Panc1 (cell line): ENCODE measurements around the gene CLSTN2. TPM values are rescaled to one million over a fixed set of nuclear protein-coding genes. Genes with fewer than 3 reads are reported as not detected.

ENCODE experiments used
- ATAC-seq: fragments of 200-7000 bp; cut with Tn5 transposase; 2 replicates; pipeline ENCODE4 v1.9.1; 2020; ENCODE audit warnings: mild to moderate bottlenecking, moderate library complexity
- BruUV-seq: library from RNA; stranded (reverse); fragments of 400-500 nt; replicated peaks from 2 replicates; lab custom pipeline; 2021; lab: Mats Ljungman, UMichigan
- CTCF ChIA-PET: fragments of 300-600 bp; sonication (Branson Sonifier 250); formaldehyde crosslinking; loops from one replicate; lab custom pipeline; 2022; ENCODE audit warnings: antibody characterized with exemption; lab: Charles Lee
- POLR2A ChIA-PET: fragments of 300-600 bp; sonication (Branson Sonifier 250); formaldehyde crosslinking; loops from one replicate; lab custom pipeline; 2022; ENCODE audit warnings: antibody characterized with exemption; lab: Charles Lee
- DNase-seq: peaks from one replicate; pipeline ENCODE4 v3.0.0-alpha.2; 2010; ENCODE audit warnings: low read depth, low spot score
- H3K27ac ChIP-seq: 2 replicates; pipeline ENCODE4 v1.5.1; 2011; ENCODE audit warnings: mild to moderate bottlenecking, low read length, inconsistent platforms
- H3K27me3 ChIP-seq: fragments of 200-500 bp; sonication (Bioruptor generic); 2 replicates; pipeline ENCODE4 v1.6.0; 2014; ENCODE audit warnings: low read length, inconsistent platforms; ENCODE audit not compliant: control insufficient read depth, insufficient read depth
- H3K36me3 ChIP-seq: fragments of 200-500 bp; sonication (Bioruptor generic); 2 replicates; pipeline ENCODE4 v1.5.1; 2014; ENCODE audit warnings: inconsistent platforms, mild to moderate bottlenecking, low read length, moderate library complexity; ENCODE audit not compliant: control insufficient read depth, insufficient read depth
- H3K4me1 ChIP-seq: 2 replicates; pipeline ENCODE4 v1.5.1; 2011; ENCODE audit warnings: inconsistent platforms, mild to moderate bottlenecking, low read length, moderate library complexity; ENCODE audit not compliant: control insufficient read depth, insufficient read depth
- H3K4me3 ChIP-seq, 2 experiments: 2 replicates each; pipeline ENCODE4 v1.5.1; 2011 to 2012; ENCODE audit warnings: low read depth in 2 of 2, low read length in 2 of 2, mild to moderate bottlenecking in 2 of 2, inconsistent platforms in 1 of 2, moderate library complexity in 1 of 2
- H3K9me3 ChIP-seq: fragments of 200-500 bp; sonication (Bioruptor generic); 2 replicates; pipeline ENCODE4 v1.5.1; 2014; ENCODE audit warnings: low read depth, mild to moderate bottlenecking, inconsistent platforms, low read length, moderate library complexity; ENCODE audit not compliant: control insufficient read depth, insufficient read depth
- POLR2AphosphoS5 ChIP-seq: IDR thresholded peaks from 2 replicates; pipeline ENCODE4 v1.6.1; 2012; ENCODE audit warnings: mild to moderate bottlenecking, low read depth, low read length, moderate library complexity
- SIN3A ChIP-seq: IDR thresholded peaks from 2 replicates; pipeline ENCODE4 v1.6.1; 2012; ENCODE audit warnings: low read depth, mild to moderate bottlenecking, low read length, moderate library complexity, borderline replicate concordance; ENCODE audit not compliant: insufficient read depth
- TCF7L2 ChIP-seq: IDR thresholded peaks from 2 replicates; pipeline ENCODE4 v1.6.1; 2011; ENCODE audit warnings: mild to moderate bottlenecking, low read depth, low read length, inconsistent platforms
- in situ Hi-C: cut with HindIII; loops from 2 replicates; pipeline ENCODE4 v1.10.0; 2016; ENCODE audit warnings: low sequenced_read_pairs, low pct_unique_long_range_greater_than_20kb
- intact Hi-C: fragments of 100-400 bp; cut with micrococcal nuclease; formaldehyde crosslinking; loops from one replicate; pipeline ENCODE4 v1.10.0; 2022; ENCODE audit not compliant: unreplicated experiment
- total RNA-seq: library from RNA; stranded (reverse); gene quantifications from one replicate; pipeline ENCODE4 v1.2.1, GENCODE V29; 2021; ENCODE audit not compliant: unreplicated experiment
- TF ChIP-seq, protein P1 (sequence below), 2 experiments: IDR thresholded peaks; 2 replicates each; pipeline ENCODE4 v1.6.1; 2011 to 2012; ENCODE audit warnings: low read depth in 2 of 2, control low read depth in 1 of 2, low read length in 1 of 2, mild to moderate bottlenecking in 1 of 2, moderate library complexity in 1 of 2; ENCODE audit not compliant: insufficient read depth in 1 of 2
- TF ChIP-seq, protein P2 (sequence below): fragments of 450-650 bp; IDR thresholded peaks from 2 replicates; pipeline ENCODE4 v1.5.1; 2017; ENCODE audit warnings: mild to moderate bottlenecking

CLSTN2 gene
- total RNA-seq, 1 experiment from 2014 or later: 0.03 TPM

GRCh38 chr3:140343211-140344081, 408.5 kb downstream of the CLSTN2 start:
- in situ Hi-C loops (no loop called here), intact Hi-C loops (no loop called here)
- no TSS peak for BruUV-seq
- Histone ChIP-seq H3K4me1 (no peaks in the 10 kb centered on the region), H3K27ac (no peak overlapping the region), H3K9me3 (no peaks in the 10 kb centered on the region), H3K27me3 (peaks cover 3% of the 10 kb centered on the region; the same call in 1 of the 2 replicates), H3K4me3 (no peak overlapping the region), H3K36me3 (no peaks in the 10 kb centered on the region)
- DNase-seq: no peak
- POLR2A ChIA-PET: no interaction called here
- TF ChIP-seq POLR2AphosphoS5 (no peak), TCF7L2 (no peak), SIN3A (no peak)
- TF ChIP-seq, protein P1, sequence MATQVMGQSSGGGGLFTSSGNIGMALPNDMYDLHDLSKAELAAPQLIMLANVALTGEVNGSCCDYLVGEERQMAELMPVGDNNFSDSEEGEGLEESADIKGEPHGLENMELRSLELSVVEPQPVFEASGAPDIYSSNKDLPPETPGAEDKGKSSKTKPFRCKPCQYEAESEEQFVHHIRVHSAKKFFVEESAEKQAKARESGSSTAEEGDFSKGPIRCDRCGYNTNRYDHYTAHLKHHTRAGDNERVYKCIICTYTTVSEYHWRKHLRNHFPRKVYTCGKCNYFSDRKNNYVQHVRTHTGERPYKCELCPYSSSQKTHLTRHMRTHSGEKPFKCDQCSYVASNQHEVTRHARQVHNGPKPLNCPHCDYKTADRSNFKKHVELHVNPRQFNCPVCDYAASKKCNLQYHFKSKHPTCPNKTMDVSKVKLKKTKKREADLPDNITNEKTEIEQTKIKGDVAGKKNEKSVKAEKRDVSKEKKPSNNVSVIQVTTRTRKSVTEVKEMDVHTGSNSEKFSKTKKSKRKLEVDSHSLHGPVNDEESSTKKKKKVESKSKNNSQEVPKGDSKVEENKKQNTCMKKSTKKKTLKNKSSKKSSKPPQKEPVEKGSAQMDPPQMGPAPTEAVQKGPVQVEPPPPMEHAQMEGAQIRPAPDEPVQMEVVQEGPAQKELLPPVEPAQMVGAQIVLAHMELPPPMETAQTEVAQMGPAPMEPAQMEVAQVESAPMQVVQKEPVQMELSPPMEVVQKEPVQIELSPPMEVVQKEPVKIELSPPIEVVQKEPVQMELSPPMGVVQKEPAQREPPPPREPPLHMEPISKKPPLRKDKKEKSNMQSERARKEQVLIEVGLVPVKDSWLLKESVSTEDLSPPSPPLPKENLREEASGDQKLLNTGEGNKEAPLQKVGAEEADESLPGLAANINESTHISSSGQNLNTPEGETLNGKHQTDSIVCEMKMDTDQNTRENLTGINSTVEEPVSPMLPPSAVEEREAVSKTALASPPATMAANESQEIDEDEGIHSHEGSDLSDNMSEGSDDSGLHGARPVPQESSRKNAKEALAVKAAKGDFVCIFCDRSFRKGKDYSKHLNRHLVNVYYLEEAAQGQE (IDR thresholded peaks at IDR 0.05; ENCODE audit: insufficient read depth in 1 of 2, low read depth in 2 of 2, low read length in 1 of 2): no peak
- TF ChIP-seq, protein P2, sequence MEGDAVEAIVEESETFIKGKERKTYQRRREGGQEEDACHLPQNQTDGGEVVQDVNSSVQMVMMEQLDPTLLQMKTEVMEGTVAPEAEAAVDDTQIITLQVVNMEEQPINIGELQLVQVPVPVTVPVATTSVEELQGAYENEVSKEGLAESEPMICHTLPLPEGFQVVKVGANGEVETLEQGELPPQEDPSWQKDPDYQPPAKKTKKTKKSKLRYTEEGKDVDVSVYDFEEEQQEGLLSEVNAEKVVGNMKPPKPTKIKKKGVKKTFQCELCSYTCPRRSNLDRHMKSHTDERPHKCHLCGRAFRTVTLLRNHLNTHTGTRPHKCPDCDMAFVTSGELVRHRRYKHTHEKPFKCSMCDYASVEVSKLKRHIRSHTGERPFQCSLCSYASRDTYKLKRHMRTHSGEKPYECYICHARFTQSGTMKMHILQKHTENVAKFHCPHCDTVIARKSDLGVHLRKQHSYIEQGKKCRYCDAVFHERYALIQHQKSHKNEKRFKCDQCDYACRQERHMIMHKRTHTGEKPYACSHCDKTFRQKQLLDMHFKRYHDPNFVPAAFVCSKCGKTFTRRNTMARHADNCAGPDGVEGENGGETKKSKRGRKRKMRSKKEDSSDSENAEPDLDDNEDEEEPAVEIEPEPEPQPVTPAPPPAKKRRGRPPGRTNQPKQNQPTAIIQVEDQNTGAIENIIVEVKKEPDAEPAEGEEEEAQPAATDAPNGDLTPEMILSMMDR: no peak
- CTCF ChIA-PET: no interaction called here
- ATAC-seq: no peak

DNA sequence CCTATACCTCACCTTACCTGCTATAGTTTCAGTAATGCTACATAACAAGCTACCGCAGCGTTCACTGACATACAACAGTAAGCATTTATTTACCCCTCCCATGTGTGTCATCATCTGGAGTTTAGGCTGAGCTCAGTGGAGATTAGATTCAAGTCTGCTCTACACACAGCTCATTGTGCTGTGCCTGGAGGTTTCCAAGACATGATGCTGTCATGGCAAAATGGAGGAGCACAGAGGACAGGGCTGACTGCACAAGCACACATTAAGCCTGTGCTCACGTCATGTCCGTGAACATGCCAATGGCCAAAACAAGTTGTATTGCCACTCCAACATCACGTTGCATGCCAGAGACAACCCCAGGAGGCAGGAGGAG, 409.1 kb downstream of the CLSTN2 start:
- intact Hi-C loops (no loop called here), in situ Hi-C loops (no loop called here)
- ATAC-seq: no peak
- TF ChIP-seq SIN3A (no peak), POLR2AphosphoS5 (no peak), TCF7L2 (no peak)
- TF ChIP-seq, protein P1 (IDR thresholded peaks at IDR 0.05; ENCODE audit: insufficient read depth in 1 of 2, low read depth in 2 of 2, low read length in 1 of 2): no peak
- TF ChIP-seq, protein P2: no peak
- no peaks in the 10 kb centered on the region for H3K9me3 ChIP-seq
- ChIA-PET POLR2A (no interaction called here), CTCF (no interaction called here)
- no peaks in the 10 kb centered on the region for H3K36me3 ChIP-seq
- no peaks in the 10 kb centered on the region for H3K4me1 ChIP-seq
- H3K27me3 ChIP-seq: peaks cover 3% of the 10 kb centered on the region; the same call in 1 of the 2 replicates
- no peak overlapping the region for H3K4me3 ChIP-seq
- no peak for DNase-seq
- BruUV-seq: no TSS peak
- H3K27ac ChIP-seq: no peak overlapping the region
